H9 (cell line): Measurements from ENCODE around the gene DIP2C. TPM values are rescaled to one million over a fixed set of nuclear protein-coding genes. Genes with fewer than 3 reads are reported as not detected.

ENCODE experiments used
- DNase-seq: peaks from one replicate; pipeline ENCODE4 v3.0.0-alpha.2; 2017
- H2AFZ ChIP-seq: one replicate; pipeline ENCODE4 v1.6.1; 2013; ENCODE audit warnings: mild to moderate bottlenecking, low read length, control low read depth, moderate library complexity
- H2AK5ac ChIP-seq: 2 replicates; pipeline ENCODE4 v1.6.1; 2013; ENCODE audit warnings: low read length, control low read depth, mixed read lengths; ENCODE audit not compliant: insufficient read length
- H2BK120ac ChIP-seq: one replicate; pipeline ENCODE4 v1.6.1; 2013; ENCODE audit warnings: low read depth, mild to moderate bottlenecking, low read length, control low read depth, inconsistent platforms; ENCODE audit not compliant: poor library complexity, severe bottlenecking
- H2BK12ac ChIP-seq: 2 replicates; pipeline ENCODE4 v1.6.1; 2013; ENCODE audit warnings: low read length, control low read depth, mixed read lengths, low read depth; ENCODE audit not compliant: insufficient read length
- H2BK15ac ChIP-seq: 2 replicates; pipeline ENCODE4 v1.6.1; 2013; ENCODE audit warnings: low read depth, low read length, control low read depth
- H2BK20ac ChIP-seq: one replicate; pipeline ENCODE4 v1.6.1; 2013; ENCODE audit warnings: low read depth, mild to moderate bottlenecking, low read length, control low read depth, inconsistent platforms; ENCODE audit not compliant: poor library complexity, severe bottlenecking
- H2BK5ac ChIP-seq: 2 replicates; pipeline ENCODE4 v1.6.1; 2013; ENCODE audit warnings: low read length, control low read depth, mixed read lengths; ENCODE audit not compliant: insufficient read length
- H3K14ac ChIP-seq: 2 replicates; pipeline ENCODE4 v1.6.1; 2013; ENCODE audit warnings: low read length, control low read depth; ENCODE audit not compliant: insufficient read depth
- H3K18ac ChIP-seq: 2 replicates; pipeline ENCODE4 v1.6.1; 2013; ENCODE audit warnings: low read depth, mild to moderate bottlenecking, mixed read lengths, low read length, control low read depth; ENCODE audit not compliant: insufficient read length
- H3K23ac ChIP-seq: 2 replicates; pipeline ENCODE4 v1.6.1; 2013; ENCODE audit warnings: low read length, control low read depth, mixed read lengths, low read depth; ENCODE audit not compliant: insufficient read length
- H3K23me2 ChIP-seq: 2 replicates; pipeline ENCODE4 v1.6.1; 2013; ENCODE audit warnings: low read depth, mild to moderate bottlenecking, mixed read lengths, low read length, control low read depth; ENCODE audit not compliant: insufficient read length, poor library complexity, severe bottlenecking
- H3K27ac ChIP-seq: 2 replicates; pipeline ENCODE4 v1.5.1; 2013; ENCODE audit warnings: low read length, control low read depth, mixed read lengths, low read depth; ENCODE audit not compliant: insufficient read length
- H3K27me3 ChIP-seq: 2 replicates; pipeline ENCODE4 v1.6.1; 2013; ENCODE audit warnings: low read length, control low read depth, inconsistent platforms; ENCODE audit not compliant: insufficient read depth
- H3K4ac ChIP-seq: 2 replicates; pipeline ENCODE4 v1.6.1; 2013; ENCODE audit warnings: low read depth, mild to moderate bottlenecking, control low read depth, inconsistent platforms, low read length, moderate library complexity
- H3K4me1 ChIP-seq: 2 replicates; pipeline ENCODE4 v1.6.1; 2013; ENCODE audit warnings: low read length, control low read depth, inconsistent platforms; ENCODE audit not compliant: insufficient read depth
- H3K4me2 ChIP-seq: 2 replicates; pipeline ENCODE4 v1.6.1; 2013; ENCODE audit warnings: low read length, control low read depth, mixed read lengths; ENCODE audit not compliant: insufficient read length, insufficient read depth
- H3K56ac ChIP-seq: 2 replicates; pipeline ENCODE4 v1.6.1; 2013; ENCODE audit warnings: low read depth, mild to moderate bottlenecking, mixed read lengths, low read length, control low read depth; ENCODE audit not compliant: insufficient read length
- H3K79me1 ChIP-seq: 2 replicates; pipeline ENCODE4 v1.6.1; 2013; ENCODE audit warnings: low read depth, mild to moderate bottlenecking, moderate library complexity, low read length, control low read depth, inconsistent platforms; ENCODE audit not compliant: insufficient read depth, poor library complexity, severe bottlenecking
- H3K79me2 ChIP-seq: 2 replicates; pipeline ENCODE4 v1.6.1; 2013; ENCODE audit warnings: low read length, control low read depth, inconsistent platforms; ENCODE audit not compliant: insufficient read depth
- H3K9ac ChIP-seq: 2 replicates; pipeline ENCODE4 v1.6.1; 2013; ENCODE audit warnings: low read length, control low read depth, mixed read lengths; ENCODE audit not compliant: insufficient read length; ENCODE audit errors: extremely low read depth
- H3K9me3 ChIP-seq: one replicate; pipeline ENCODE4 v1.6.1; 2013; ENCODE audit warnings: low read depth, low read length, inconsistent platforms; ENCODE audit not compliant: control insufficient read depth
- H3T11ph ChIP-seq: one replicate; pipeline ENCODE4 v1.6.1; 2013; ENCODE audit warnings: mild to moderate bottlenecking, low read length, control low read depth, inconsistent platforms
- H4K20me1 ChIP-seq: one replicate; pipeline ENCODE4 v1.6.1; 2013; ENCODE audit not compliant: control insufficient read depth, insufficient read length, insufficient read depth
- H4K5ac ChIP-seq: 2 replicates; pipeline ENCODE4 v1.6.1; 2013; ENCODE audit warnings: low read depth, mild to moderate bottlenecking, mixed read lengths, low read length, control low read depth; ENCODE audit not compliant: insufficient read length
- H4K8ac ChIP-seq: replicated peaks from 2 replicates; pipeline ENCODE4 v1.6.1; 2013; ENCODE audit warnings: low read length, control low read depth, mixed read lengths, low read depth; ENCODE audit not compliant: insufficient read length
- H4K91ac ChIP-seq: 2 replicates; pipeline ENCODE4 v1.6.1; 2013; ENCODE audit warnings: low read depth, mild to moderate bottlenecking, moderate library complexity, mixed read lengths, low read length, control low read depth; ENCODE audit not compliant: insufficient read length
- H3K27ac Mint-ChIP-seq, 3 experiments: 2 replicates in 2 of 3; 3 replicates in 1 of 3; pipeline ENCODE4 v1.8.0; 2020 to 2021; ENCODE audit warnings: mixed read lengths in 3 of 3, mild to moderate bottlenecking in 1 of 3, moderate library complexity in 1 of 3
- H3K27me3 Mint-ChIP-seq: 2 replicates; pipeline ENCODE4 v1.8.0; 2021; ENCODE audit warnings: low read depth, mild to moderate bottlenecking, moderate library complexity, mixed read lengths
- H3K36me3 Mint-ChIP-seq, 3 experiments: 2 replicates in 2 of 3; 3 replicates in 1 of 3; pipeline ENCODE4 v1.8.0; 2020 to 2021; ENCODE audit warnings: low read depth in 3 of 3, mixed read lengths in 3 of 3; ENCODE audit not compliant: insufficient read depth in 1 of 3
- H3K4me1 Mint-ChIP-seq, 2 experiments: 2 replicates each; pipeline ENCODE4 v1.8.0; 2020; ENCODE audit warnings: mixed read lengths in 2 of 2
- H3K4me3 Mint-ChIP-seq, 2 experiments: 2 replicates in 1 of 2; 3 replicates in 1 of 2; pipeline ENCODE4 v1.8.0; 2020 to 2021; ENCODE audit warnings: mild to moderate bottlenecking in 2 of 2, mixed read lengths in 2 of 2, moderate library complexity in 1 of 2
- H3K9me3 Mint-ChIP-seq, 2 experiments: 2 replicates in 1 of 2; 3 replicates in 1 of 2; pipeline ENCODE4 v1.8.0; 2020; ENCODE audit warnings: mild to moderate bottlenecking in 2 of 2, mixed read lengths in 2 of 2, moderate library complexity in 1 of 2
- CTCF ChIP-seq: fragments of 200-600 bp; sonication (generic); conservative IDR thresholded peaks from 3 replicates; pipeline ENCODE4 v1.8.0; 2021; ENCODE audit warnings: antibody characterized with exemption, mild to moderate bottlenecking
- WGBS: extraction: QIAGEN DNeasy Blood & Tissue Kit; methylation state at CpG from one replicate; pipeline ENCODE4 v1.1.7; 2013; ENCODE audit warnings: missing lambda C conversion rate, low lambda C conversion rate, mixed read lengths; ENCODE audit not compliant: insufficient read length; ENCODE audit errors: extremely low coverage; 5-methylcytosine and 5-hydroxymethylcytosine counted together
- total RNA-seq: library from RNA; stranded (reverse); gene quantifications from 2 replicates; pipeline ENCODE4 v1.2.1, GENCODE V29; 2021

DIP2C gene
- total RNA-seq, 1 experiment from 2014 or later: 7.9 TPM

DNA sequence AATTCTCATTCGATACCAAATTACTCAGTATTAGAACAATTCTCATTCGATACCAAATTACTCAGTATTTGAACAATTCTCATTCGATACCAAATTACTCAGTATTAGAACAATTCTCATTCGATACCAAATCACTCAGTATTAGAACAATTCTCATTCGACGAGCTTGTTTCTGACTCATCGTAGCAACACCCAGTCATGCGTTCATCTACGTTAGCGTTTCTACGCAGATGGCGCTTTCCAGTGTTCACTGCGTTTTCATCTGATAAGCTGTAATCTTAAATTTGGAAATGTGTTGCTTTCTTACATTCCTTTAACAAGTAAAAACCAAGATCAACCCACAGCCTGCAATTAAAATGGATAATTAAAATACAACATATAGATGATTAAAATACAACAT, 277.9 kb downstream of the DIP2C start:
- no peak overlapping the region for H3K4me3 Mint-ChIP-seq

More for the DNA sequence above, 277.9 kb downstream of the DIP2C start:
- peaks cover 0 to 13% of the 10 kb centered on the region in 2 experiments; a peak in 1 of 4 replicates for H3K4me1 Mint-ChIP-seq
- Histone ChIP-seq H2BK5ac (no peak overlapping the region), H3K27me3 (no peaks in the 10 kb centered on the region), H2BK12ac (no peak overlapping the region), H3K79me2 (no peaks in the 10 kb centered on the region), H3K56ac (no peak overlapping the region), H2AK5ac (no peak overlapping the region), H2BK120ac (no peak overlapping the region), H3K4me2 (no peak overlapping the region), H2AFZ (no peak overlapping the region), H3K79me1 (no peaks in the 10 kb centered on the region), H2BK20ac (no peak overlapping the region), H3K23ac (no peak overlapping the region), H3K14ac (no peak overlapping the region), H3K4me1 (no peaks in the 10 kb centered on the region), H4K8ac (no peak overlapping the region), H4K91ac (no peak overlapping the region), H3K9me3 (no peaks in the 10 kb centered on the region), H3K4ac (no peak overlapping the region), H3K18ac (no peak overlapping the region), H2BK15ac (no peak overlapping the region), H4K20me1 (no peaks in the 10 kb centered on the region), H4K5ac (no peak overlapping the region), H3K27ac (no peak overlapping the region), H3T11ph (no peak overlapping the region), H3K23me2 (no peaks in the 10 kb centered on the region), H3K9ac (no peak overlapping the region)
- H3K27me3 Mint-ChIP-seq: no peaks in the 10 kb centered on the region
- H3K9me3 Mint-ChIP-seq: no peaks in the 10 kb centered on the region
- no peak overlapping the region for H3K27ac Mint-ChIP-seq
- WGBS: no CpG with 5 or more reads among the region's 13 CpGs
- TF ChIP-seq CTCF: no peak
- no peak for DNase-seq
- peaks cover 6 to 7% (median 6%) of the 10 kb centered on the region in 3 experiments; a peak in 5 of 7 replicates for H3K36me3 Mint-ChIP-seq
